ENCODE measurements around the gene TMEM239. TPM values are rescaled to one million over a fixed set of nuclear protein-coding genes. Genes with fewer than 3 reads are reported as not detected.

Gene TMEM239
- total and polyA plus RNA-seq, 2 of the 8 experiments (the other 6 are each of a cell fraction or from before 2014, with no cell fraction given): not detected

GRCh38 chr20:2838170-2838797 is 22.1 kb downstream of the TMEM239 start (continued):
- TF ChIP-seq NRF1 (IDR thresholded peaks at IDR 0.05; ENCODE audit: low read depth, low read length) (no peak), TCF12 (IDR thresholded peaks at IDR 0.05; ENCODE audit: low read depth, low read length) (no peak), CEBPB (IDR thresholded peaks at IDR 0.05; ENCODE audit: low read depth, low read length) (no peak), TAF7 (optimal IDR thresholded peaks at IDR 0.05; ENCODE audit: borderline replicate concordance, low read depth, low read length) (no peak), POU5F1 (IDR thresholded peaks at IDR 0.05; ENCODE audit: low read depth, low read length) (no peak), RNF2 (IDR thresholded peaks at IDR 0.05; ENCODE audit: borderline replicate concordance, low read depth, low read length, missing control alignments, poor library complexity, severe bottlenecking) (no peak), SP4 (IDR thresholded peaks at IDR 0.05; ENCODE audit: low read length) (no peak)

Data from H1 (cell line).